Thoracic aorta (tissue), 2 donors: ENCODE measurements around the gene AKAP8L. TPM values are rescaled to one million over a fixed set of nuclear protein-coding genes. Genes with fewer than 3 reads are reported as not detected.

Experiments used
- ATAC-seq: fragments of 150-250 bp; one replicate; pipeline ENCODE4 v1.8.0; 2017; ENCODE audit warnings: low read depth; ENCODE audit not compliant: insufficient number of reproducible peaks, low FRiP score
- DNase-seq: peaks from one replicate; pipeline ENCODE4 v3.0.0-alpha.2; 2020; ENCODE audit warnings: low spot score
- H3K27ac ChIP-seq, 2 donors: fragments of 200-600 bp; sonication (generic); 1 replicate in 1 of 2; 2 replicates in 1 of 2; pipeline ENCODE4 v1.5.1; 2016; ENCODE audit warnings: mild to moderate bottlenecking in 2 of 2, moderate library complexity in 2 of 2
- H3K27me3 ChIP-seq: fragments of 200-600 bp; sonication (generic); replicated peaks from 2 replicates; pipeline ENCODE4 v1.6.0; 2016; ENCODE audit warnings: mild to moderate bottlenecking; ENCODE audit not compliant: insufficient read depth
- H3K36me3 ChIP-seq: fragments of 200-600 bp; sonication (generic); one replicate; pipeline ENCODE4 v1.5.1; 2016
- H3K4me1 ChIP-seq, 2 donors: fragments of 200-600 bp; sonication (generic); 1 replicate in 1 of 2; 2 replicates in 1 of 2; pipeline versions ENCODE4 v1.5.1 to v1.6.0; 2016; ENCODE audit warnings: low read depth in 2 of 2, mild to moderate bottlenecking in 1 of 2; ENCODE audit not compliant: control insufficient read depth in 1 of 2
- H3K4me3 ChIP-seq: fragments of 200-600 bp; sonication (generic); 2 replicates; pipeline ENCODE4 v1.5.1; 2016; ENCODE audit warnings: mild to moderate bottlenecking
- H3K9me3 ChIP-seq: fragments of 200-600 bp; sonication (generic); 2 replicates; pipeline ENCODE4 v1.5.1; 2016
- total RNA-seq, 2 donors: library from RNA; depleted of rRNA; stranded (reverse); fragments of >200 nt; gene quantifications; one replicate each; pipeline versions ENCODE4 v1.1.0 to v1.2.3, GENCODE V29; 2016
- TF ChIP-seq, protein P1 (sequence below): fragments of 200-600 bp; sonication (generic); IDR thresholded peaks from one replicate; pipeline ENCODE4 v1.5.1; 2019; ENCODE audit warnings: antibody characterized with exemption

AKAP8L gene
- total RNA-seq, 2 donors from 2014 or later, result 163 to 247 TPM

DNA sequence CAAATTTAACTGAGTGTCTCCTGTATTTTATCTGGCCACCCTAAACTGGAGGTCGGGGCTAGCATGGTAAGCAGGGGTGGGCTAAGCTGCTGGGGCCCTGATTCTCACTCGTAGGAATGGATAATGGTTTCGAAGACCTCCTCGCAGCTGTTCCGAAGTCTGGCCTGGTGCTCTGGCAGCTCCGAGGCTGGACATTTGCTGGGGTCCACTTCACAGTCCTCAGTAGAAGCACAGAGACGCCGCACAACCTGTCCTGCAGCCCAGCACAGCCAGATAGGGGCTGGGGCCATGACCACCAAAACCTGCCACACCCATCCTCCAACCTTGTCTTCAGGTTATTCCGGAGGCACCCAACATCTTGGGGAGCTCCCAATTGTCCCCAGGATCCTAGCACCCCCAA, 37.2 kb upstream of the AKAP8L start:
- no peak overlapping the region for H3K27ac ChIP-seq
- H3K9me3 ChIP-seq, result no peaks in the 10 kb centered on the region
- no peak for ATAC-seq
- H3K4me3 ChIP-seq, result no peak overlapping the region
- no peak for DNase-seq
- peaks cover 0 to 27% of the 10 kb centered on the region in 2 donors for H3K4me1 ChIP-seq
- peaks cover 9% of the 10 kb centered on the region for H3K27me3 ChIP-seq
- H3K36me3 ChIP-seq, result no peaks in the 10 kb centered on the region
- TF ChIP-seq, protein P1, sequence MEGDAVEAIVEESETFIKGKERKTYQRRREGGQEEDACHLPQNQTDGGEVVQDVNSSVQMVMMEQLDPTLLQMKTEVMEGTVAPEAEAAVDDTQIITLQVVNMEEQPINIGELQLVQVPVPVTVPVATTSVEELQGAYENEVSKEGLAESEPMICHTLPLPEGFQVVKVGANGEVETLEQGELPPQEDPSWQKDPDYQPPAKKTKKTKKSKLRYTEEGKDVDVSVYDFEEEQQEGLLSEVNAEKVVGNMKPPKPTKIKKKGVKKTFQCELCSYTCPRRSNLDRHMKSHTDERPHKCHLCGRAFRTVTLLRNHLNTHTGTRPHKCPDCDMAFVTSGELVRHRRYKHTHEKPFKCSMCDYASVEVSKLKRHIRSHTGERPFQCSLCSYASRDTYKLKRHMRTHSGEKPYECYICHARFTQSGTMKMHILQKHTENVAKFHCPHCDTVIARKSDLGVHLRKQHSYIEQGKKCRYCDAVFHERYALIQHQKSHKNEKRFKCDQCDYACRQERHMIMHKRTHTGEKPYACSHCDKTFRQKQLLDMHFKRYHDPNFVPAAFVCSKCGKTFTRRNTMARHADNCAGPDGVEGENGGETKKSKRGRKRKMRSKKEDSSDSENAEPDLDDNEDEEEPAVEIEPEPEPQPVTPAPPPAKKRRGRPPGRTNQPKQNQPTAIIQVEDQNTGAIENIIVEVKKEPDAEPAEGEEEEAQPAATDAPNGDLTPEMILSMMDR, result no peak

DNA sequence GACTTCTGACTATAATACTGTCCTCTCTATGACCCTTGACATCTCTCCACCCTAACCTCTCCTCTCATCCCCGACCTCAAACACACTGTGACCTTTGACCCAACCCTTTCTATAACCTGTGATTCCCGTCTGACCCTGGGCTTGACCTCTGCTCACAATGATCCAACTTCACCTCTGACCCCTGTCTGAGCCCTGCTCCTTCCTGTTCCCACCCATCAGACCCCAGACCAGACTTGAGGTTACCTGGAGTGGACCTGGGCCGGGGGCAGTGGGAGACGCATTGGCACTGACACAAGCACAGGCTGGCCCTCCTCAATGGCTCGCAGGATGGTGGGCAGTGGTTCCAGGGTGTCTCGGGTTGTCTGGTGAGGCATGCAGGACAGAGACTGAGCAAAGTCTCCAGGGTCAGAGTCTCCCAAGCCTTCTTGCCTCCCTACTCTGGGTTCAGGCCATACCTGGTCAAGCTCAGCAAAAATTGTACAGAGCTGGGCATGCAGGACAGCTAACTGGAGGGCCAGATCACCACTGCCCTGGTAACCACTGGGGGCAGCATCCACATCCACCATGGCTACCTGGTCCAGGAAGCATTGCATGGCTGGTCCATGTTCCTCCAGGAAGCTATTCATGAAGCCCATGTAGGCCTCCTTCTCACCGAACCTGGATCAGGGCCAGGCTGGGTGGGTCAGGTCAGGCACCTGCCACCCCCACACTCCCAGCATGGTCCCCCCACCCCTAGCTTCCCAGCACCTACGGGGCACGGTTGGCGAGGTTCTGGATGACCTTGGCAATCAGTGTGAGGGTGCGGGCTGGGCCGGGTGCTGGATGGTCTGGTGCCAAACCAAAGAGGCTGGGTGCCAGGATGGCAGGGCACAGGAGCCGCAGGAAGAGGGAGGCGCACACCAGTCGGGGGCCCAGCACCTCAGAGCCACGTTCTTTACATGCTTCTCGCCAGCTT, 35.4 kb upstream of the AKAP8L start:
- H3K4me3 ChIP-seq, result no peak overlapping the region
- peaks cover under 1 to 28% of the 10 kb centered on the region in 2 donors for H3K4me1 ChIP-seq
- DNase-seq (no peak), ATAC-seq (no peak)
- H3K27ac ChIP-seq, result no peak overlapping the region
- H3K36me3 ChIP-seq, result no peaks in the 10 kb centered on the region
- H3K27me3 ChIP-seq, result peaks cover 9% of the 10 kb centered on the region
- H3K9me3 ChIP-seq, result no peaks in the 10 kb centered on the region
- TF ChIP-seq, protein P1, result no peak

DNA sequence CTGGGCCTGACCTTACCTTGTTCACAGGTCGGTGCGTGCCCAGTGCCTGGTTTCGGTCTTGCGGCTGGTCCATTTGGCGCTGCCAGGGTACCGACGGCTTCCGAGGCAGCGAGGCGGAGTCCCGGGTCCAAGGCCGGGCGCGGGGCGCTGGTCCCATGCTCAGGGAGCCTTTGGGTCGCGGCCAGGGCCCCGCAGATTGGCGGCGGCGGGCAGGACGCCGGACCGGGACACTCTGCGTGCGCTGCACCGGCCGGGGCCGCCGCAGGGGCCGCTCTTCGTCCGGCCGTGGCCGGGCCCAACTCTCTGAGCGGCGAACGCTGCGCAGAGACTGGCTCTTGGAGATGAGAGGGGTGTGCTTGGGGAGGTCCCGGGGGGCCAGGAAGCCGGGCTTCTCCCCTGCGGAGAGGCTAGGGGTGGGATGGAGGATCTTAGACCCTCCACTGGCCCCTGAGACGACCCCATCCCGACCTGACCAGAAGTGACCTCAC, 34.3 kb upstream of the AKAP8L start:
- TF ChIP-seq, protein P1, result peak; percentile 53
- peak overlapping the region in 1 of 2 donors; percentile 2 for H3K27ac ChIP-seq
- no peak for ATAC-seq

DNA sequence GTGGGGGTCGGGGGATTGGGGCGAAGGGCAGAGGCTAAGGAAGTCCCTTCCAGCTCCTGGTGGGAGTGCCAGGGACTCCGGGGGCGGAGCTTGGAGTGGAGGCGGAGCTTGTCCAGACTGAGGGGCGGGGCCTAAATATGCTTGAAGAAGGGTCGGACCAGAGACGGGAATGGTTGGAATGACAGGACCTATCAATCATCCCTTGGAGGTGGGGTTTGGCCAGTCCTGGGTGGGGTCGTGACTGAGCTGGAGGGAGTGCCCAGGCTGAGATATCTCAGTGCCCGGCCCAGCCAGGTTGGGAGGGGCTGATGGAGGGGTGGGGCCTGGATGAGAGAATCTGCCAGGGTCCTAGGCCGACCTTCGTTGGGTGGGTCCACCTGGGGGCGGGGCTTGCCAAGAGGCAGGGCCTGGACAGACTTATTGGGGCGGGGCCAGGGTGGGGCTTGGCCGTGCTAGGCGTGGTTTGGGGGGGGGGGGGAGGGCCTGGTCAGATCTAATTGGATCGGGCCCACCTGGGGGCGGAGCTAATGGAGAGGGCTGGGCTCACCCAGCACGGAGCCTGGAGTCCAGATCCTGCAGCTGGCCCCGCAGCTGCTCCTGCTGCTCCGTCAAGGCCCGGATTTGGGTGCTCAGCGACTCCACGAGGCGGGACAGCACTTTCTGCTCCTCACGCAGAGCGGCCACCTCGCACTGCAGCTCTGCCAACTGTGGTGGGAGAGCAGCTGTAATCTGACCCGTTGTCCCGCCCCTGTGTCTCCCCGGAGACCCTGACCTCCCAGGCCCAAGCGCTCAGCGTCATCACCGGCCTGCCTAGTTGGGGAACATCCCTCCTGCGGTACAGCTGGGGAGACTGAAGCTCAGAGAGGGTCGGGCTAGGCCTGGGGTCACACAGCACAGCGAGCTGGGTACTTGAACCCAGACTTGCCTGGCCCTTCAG, 33.6 kb upstream of the AKAP8L start:
- Histone ChIP-seq H3K4me1 (peaks cover 7 to 35% of the 10 kb centered on the region in 2 donors), H3K9me3 (no peaks in the 10 kb centered on the region), H3K27ac (peak overlapping the region; percentile 49 to 64), H3K27me3 (peaks cover 9% of the 10 kb centered on the region), H3K4me3 (peak overlapping the region; percentile 66), H3K36me3 (no peaks in the 10 kb centered on the region)
- peak; percentile 45 for ATAC-seq
- TF ChIP-seq, protein P1, result no peak
- DNase-seq, result peak; percentile 49

More for the DNA sequence above, 34.3 kb upstream of the AKAP8L start:
- Histone ChIP-seq H3K36me3 (no peaks in the 10 kb centered on the region), H3K9me3 (no peaks in the 10 kb centered on the region), H3K4me1 (peaks cover 7 to 39% of the 10 kb centered on the region in 2 donors), H3K27me3 (peaks cover 9% of the 10 kb centered on the region), H3K4me3 (peak overlapping the region; percentile 66)
- DNase-seq, result no peak

DNA sequence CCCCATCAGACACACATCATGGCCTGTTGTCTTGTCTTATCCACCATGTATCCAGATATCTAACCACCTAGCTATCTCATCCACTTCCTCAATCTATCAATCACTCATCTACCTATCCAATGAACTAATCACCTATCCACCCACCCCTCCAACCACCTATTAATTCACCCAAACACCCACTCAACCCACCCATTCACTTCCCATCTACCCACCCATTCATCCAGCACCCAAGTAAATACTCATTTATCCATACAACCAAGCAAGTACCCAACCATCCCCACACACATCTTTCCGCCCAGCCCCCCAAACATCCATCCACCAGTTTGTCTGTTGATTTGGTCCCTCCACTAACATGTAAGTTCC, 31.7 kb upstream of the AKAP8L start:
- DNase-seq (no peak), ATAC-seq (no peak)

More for the DNA sequence above, 31.7 kb upstream of the AKAP8L start:
- TF ChIP-seq, protein P1, result no peak
- Histone ChIP-seq H3K4me3 (no peak overlapping the region), H3K4me1 (peaks cover 17 to 41% of the 10 kb centered on the region in 2 donors), H3K36me3 (no peaks in the 10 kb centered on the region), H3K27ac (peak overlapping the region in 1 of 2 donors; percentile 65), H3K9me3 (no peaks in the 10 kb centered on the region), H3K27me3 (no peaks in the 10 kb centered on the region)
